HG02610 (cell line): ENCODE measurements around the gene HSF4.

Source experiments
- ATAC-seq: cut with Tn5 transposase; IDR thresholded peaks from one replicate; pipeline ENCODE4 v1.9.1; 2021; ENCODE audit warnings: mild to moderate bottlenecking, moderate library complexity; ENCODE audit not compliant: unreplicated experiment

HSF4 gene

DNA sequence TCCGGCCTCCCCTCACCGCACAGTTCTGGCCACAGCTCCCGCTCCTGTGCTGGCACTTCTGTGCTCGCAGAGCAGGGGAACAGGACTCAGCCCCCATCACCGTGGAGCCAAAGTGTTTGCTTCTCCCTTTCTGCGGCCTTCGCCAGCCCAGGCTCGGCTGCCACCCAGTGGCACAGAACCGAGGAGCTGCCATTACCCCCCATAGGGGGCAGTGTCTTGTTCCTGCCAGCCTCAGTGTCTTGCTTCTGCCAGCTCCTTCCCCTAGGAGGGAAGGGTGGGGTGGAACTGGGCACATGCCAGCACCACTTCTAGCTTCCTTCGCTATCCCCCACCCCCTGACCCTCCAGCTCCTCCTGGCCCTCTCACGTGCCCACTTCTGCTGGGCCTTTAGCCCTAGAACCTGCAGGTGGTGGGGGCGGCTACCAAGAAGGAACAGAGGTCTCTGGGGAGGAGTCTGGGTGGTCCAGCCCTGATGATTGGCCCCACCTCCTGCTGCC, 33.7 kb downstream of the HSF4 start:
- ATAC-seq, result no peak

DNA sequence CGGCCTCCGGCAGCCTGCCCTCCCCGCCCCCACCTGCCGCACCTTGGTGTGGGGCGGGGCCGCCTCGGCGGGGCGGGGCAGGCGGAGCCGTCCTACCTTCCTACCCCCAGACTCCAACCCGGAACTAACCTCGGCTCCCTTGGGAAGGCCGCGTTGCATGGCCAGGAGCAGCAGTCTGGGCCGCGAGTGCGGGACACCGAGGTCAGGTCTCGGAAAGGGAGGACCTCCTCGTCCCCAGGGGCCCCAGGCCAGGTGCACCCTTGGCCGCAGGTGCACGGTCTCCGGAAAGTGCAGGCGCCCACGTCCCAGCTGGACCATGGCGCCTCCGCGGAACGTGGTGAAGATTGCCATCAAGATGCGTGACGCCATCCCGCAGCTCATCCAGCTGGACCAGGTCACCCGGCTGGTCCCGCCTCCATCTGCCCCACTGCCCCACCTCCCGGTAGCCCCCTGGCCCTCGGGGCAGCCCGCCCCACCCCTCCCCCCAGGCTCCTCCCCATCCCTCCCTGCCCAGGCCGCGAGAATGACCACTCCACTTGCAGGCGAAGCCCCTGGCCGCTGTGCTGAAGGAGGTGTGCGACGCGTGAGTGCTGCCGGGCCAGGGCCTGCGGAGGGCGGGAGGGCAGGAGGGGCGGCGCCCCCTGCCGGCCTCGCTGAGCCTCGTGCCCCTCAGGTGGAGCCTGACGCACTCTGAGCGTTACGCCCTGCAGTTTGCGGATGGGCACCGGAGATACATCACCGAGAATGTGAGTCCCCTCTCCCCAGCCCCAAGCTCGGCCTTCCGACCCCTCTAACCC, 34.7 kb downstream of the HSF4 start, which contains the start of gene ELMO3:
Gene ELMO3 (plus strand): TSS at position 121 of the 797 bp plus-strand sequence. CDS start 196 bp downstream, at position 317.
- no peak for ATAC-seq

DNA sequence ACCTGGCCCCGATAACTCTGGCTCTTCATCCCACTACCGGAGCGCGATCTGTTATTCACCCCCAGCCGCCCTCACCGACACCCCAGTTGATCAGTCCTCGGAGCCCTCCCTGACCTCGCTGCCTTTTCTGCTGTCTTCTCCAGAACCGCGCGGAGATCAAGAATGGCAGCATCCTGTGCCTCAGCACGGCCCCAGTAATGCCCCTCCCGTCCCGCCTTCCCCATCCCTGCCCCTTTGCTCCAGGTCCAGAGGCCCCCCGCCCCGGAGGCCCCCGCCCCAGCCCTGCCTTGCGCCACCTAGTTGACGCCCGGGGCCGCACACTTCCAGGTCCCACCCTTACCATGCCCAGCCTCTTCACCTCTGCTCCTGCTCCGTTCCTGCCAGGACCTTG, 35.3 kb downstream of the HSF4 start:
- no peak for ATAC-seq

- ATAC-seq, result no peak
Observed at GRCh38 chr16:67200491-67200890, 35.9 kb downstream of the HSF4 start.

DNA sequence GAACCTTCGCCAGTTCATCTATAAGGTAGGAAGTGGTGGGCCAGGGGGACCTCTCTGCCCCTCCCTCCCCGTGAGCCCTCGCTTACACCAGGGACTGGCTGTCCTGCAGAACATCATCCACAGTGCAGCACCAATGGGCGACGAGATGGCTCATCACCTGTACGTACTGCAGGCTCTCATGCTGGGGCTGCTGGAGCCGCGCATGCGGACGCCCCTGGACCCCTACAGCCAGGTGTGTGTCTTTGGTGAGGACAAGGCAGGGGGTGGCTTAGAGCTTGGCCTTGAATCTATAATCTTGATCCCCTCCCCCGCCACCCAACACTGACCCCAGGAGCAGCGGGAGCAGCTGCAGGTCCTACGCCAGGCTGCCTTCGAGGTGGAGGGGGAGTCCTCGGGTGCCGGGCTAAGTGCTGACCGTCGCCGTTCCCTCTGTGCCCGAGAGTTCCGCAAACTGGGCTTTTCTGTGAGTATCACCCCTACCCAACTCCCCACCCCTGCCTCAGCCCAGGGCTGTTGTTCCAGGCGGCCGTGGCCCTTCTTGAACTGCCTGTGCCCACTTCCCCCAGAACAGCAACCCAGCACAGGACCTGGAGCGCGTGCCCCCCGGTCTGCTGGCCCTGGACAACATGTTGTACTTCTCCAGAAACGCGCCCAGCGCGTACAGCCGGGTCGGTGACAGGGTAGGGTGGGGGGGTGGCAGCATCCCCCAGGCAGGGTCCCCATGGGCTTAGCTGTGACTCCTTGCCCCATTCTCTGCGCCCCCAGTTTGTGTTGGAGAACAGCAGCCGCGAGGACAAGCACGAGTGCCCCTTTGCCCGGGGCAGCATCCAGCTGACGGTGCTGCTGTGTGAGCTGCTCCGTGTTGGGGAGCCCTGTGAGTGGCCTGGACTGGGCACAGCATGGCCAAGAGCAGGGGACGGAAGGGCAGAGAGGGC, 37.1 kb downstream of the HSF4 start:
- no peak for ATAC-seq

DNA sequence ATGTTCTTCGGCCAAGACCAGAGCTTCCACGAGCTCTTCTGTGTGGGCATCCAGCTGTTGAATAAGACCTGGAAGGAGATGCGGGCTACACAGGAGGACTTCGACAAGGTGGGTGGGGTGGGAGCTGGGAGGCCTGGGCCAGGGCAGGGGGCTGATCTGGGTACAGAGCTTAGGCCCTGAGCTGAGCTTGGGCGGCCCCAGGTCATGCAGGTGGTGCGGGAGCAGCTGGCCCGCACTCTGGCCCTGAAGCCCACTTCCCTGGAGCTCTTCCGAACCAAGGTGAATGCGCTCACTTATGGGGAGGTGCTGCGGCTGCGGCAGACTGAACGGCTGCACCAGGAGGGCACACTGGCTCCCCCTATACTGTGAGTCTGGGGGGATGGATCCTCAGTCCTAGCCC, 37.9 kb downstream of the HSF4 start:
- no peak for ATAC-seq

DNA sequence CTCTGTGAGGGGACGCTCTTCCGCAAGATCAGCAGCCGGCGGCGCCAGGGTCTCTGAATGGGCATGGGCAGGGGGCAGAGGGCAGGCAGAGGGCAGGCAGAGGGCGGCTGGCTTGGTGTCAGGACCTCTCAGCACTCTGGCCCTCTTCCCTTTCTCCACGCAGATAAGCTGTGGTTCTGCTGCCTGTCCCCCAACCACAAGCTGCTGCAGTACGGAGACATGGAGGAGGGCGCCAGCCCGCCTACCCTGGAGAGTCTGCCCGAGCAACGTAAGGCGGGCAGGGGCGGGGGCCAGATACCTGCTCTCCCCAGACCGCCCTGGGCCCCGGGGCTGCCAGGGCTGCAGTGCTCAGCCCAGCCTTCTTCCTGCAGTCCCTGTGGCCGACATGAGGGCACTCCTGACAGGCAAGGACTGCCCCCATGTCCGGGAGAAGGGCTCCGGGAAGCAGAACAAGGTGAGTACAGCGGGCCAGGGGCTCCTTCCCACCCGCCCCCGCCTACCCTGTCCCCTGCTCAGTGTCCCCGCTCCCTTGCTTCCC, 38.5 kb downstream of the HSF4 start:
- no peak for ATAC-seq

DNA sequence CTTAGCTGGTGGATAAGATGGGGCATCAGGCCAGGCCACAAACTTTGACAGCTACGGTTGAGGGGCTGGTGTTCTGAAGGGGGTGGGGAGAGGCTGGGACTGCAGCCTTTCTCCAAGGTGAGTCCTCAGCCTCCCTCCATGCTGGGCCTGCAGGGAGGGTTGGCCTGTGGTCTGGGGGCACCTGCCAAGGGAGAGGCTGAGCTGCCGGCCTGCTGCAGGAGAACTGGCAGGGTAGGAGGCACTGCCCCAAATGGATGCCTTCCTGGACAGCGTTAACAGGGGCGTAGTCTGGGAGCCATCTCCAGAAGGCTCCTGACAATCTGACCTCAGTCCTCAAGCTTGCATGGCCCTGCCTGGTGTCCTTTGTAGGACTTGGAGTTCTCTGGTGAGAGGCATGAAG, 39.5 kb downstream of the HSF4 start:
- no peak for ATAC-seq

GRCh38 chr16:67206129-67206837, 41.7 kb downstream of the HSF4 start:
- no peak for ATAC-seq

GRCh38 chr16:67206838-67207248, 42.3 kb downstream of the HSF4 start:
- no peak for ATAC-seq

- ATAC-seq, result no peak
Observed at GRCh38 chr16:67207249-67208091, 42.9 kb downstream of the HSF4 start.

DNA sequence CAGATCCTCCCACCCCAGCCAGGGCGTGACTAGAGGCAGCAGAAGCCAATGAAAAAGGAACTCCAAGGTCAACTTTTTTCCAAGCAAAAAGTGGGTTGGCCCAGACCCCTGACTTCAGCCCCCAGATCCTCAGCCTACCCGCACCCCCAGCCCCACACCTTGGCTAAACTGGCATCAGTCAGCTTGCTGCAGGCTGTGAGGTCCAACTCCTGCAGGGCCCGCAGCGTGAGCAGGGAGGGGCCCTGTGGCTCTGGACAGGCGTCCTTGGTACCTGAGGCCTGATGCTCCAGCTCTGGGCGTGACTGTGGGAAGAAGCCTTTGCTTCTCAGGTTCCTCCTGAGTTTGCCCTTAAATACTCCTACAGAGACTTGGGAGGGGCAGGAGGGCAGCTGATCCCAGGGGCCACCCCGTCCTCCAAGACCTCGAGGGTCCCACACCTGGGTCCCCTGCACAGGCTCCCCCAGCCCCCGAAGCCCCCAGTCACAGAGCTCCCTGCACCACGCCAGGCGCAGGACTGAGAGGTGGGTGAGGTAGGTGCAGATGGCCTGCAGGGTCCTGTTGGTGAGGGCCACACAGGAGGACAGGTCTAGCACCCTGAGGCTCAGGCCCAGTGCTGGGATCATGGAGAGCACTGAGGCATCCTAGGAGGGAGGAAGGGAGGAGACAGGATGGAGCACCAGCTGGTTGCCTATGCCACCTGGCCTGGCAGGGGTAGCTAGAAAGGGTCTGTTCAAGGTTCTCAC, 43.8 kb downstream of the HSF4 start:
- no peak for ATAC-seq

DNA sequence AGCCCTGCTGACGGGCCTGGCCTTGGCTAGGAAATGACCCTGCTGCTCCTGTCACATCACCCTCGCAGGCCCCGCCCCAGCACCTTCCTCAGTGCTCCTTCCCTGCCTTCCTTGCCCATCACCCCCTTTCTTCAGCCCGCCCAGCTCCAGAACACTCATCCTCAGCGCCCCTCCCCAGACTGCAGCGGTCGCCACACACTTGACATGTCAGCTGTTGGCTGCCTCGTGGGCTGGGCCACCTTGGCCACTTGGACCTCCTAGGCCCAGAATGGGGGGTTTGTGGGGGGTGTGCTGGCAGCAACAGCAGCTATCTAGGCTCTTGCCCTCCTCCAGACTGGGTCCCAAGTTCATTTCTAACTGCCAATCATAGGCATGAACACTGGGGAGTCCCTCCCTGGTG, 45.0 kb downstream of the HSF4 start:
- ATAC-seq, result no peak

GRCh38 chr16:67210069-67210937, 45.8 kb downstream of the HSF4 start:
- no peak for ATAC-seq

DNA sequence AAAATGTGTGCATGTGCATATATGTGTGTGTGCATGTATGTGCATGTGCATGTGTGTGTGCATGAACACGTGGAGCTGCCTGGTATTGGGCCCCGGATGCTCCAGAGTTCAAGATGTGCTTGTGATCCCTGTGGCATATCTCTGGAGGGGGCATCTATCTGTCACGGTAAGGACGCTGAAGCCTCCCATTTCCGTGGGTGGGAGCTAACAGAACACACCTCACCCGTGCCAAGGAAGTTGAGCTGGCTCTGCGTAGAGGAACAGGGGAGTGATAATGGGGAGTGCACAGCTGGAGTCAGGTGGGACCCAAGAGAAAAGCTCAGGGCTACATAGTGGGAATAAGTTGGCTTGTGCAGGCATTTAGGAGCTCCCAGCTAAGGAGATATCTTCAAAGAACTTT, 47.1 kb downstream of the HSF4 start:
- no peak for ATAC-seq

GRCh38 chr16:67212766-67213165, 48.2 kb downstream of the HSF4 start:
- ATAC-seq, result no peak

- no peak for ATAC-seq
Observed at GRCh38 chr16:67213197-67214019, 48.9 kb downstream of the HSF4 start.
